ENCODE data around the gene LBP. TPM values are rescaled to one million over a fixed set of nuclear protein-coding genes. Genes with fewer than 3 reads are reported as not detected.

LBP gene
- total and polyA plus RNA-seq, 2 donors (not counting 1 experiment from before 2014, with no cell fraction given): not detected

DNA sequence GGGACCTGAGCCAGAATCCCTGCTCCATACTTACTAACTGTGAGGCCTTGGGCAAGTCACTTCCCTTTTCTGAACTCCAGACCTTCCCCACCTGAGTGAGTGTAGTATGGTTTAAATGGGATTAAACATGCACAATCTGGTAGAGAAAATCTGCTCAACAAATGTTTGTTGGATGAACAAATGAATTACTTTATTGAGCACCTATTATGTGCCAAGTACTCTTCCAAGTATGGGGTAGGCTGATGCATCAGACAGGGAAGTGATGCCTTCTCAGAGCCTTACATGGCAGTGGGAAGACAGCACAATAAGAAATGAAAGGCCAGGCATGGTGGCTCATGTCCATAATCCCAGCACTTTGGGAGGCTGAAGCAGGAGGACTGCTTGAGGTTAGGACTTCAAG lies 15.0 kb upstream of the LBP start:
- Mint-ChIP-seq H3K27me3 (peaks cover 26% of the 10 kb centered on the region), H3K9me3 (ENCODE audit: insufficient read depth) (peaks cover under 1% of the 10 kb centered on the region), H3K4me3 (no peak overlapping the region), H3K27ac (no peak overlapping the region), H3K4me1 (no peaks in the 10 kb centered on the region)
- H3K9me3 ChIP-seq (ENCODE audit: control extremely low read depth in 1 of 3, control insufficient read depth in 2 of 3, insufficient read depth in 1 of 3, low read length in 2 of 3): peaks cover 0 to 9% (median 0%) of the 10 kb centered on the region in 3 donors
- H3K27ac ChIP-seq (ENCODE audit: low read length in 2 of 2): no peak overlapping the region
- no peaks in the 10 kb centered on the region for H3K4me1 ChIP-seq (ENCODE audit: control insufficient read depth in 2 of 2, insufficient read depth in 2 of 2, low read length in 2 of 2)
- intact Hi-C loops (cut with micrococcal nuclease): no loop called here
- no peak for DNase-seq
- ChIA-PET POLR2A (no interaction called here), CTCF (no interaction called here)
- no peak for ATAC-seq (ENCODE audit: low read depth)
- no peaks in the 10 kb centered on the region for H4K20me1 ChIP-seq (ENCODE audit: control insufficient read depth, insufficient read depth, low read length, poor library complexity, severe bottlenecking)
- peaks cover 0 to 11% (median 0%) of the 10 kb centered on the region in 4 experiments for H3K27me3 ChIP-seq (replicated peaks in 1 of 4; ENCODE audit: control extremely low read depth in 1 of 4, control insufficient read depth in 3 of 4, insufficient read depth in 4 of 4, low read length in 3 of 4)
- no peak overlapping the region for H2AFZ ChIP-seq (ENCODE audit: insufficient read depth, low read depth, low read length, poor library complexity, severe bottlenecking)
- H3K9ac ChIP-seq (ENCODE audit: low read length): no peak overlapping the region
- H3K36me3 ChIP-seq (replicated peaks in 1 of 2; ENCODE audit: control extremely low read depth in 1 of 2, control insufficient read depth in 1 of 2, extremely low read depth in 1 of 2, insufficient read depth in 2 of 2, low read length in 1 of 2): no peaks in the 10 kb centered on the region
- H3K4me2 ChIP-seq (replicated peaks; ENCODE audit: low read depth, low read length, poor library complexity, severe bottlenecking): no peak overlapping the region
- no peak overlapping the region for H3K4me3 ChIP-seq (ENCODE audit: control extremely low read depth in 1 of 5, extremely low read depth in 1 of 5, insufficient read depth in 1 of 5, low read depth in 2 of 5, low read length in 4 of 5)
- TF ChIP-seq EZH2 (IDR thresholded peaks at IDR 0.05; ENCODE audit: borderline replicate concordance, insufficient read depth, low read depth, low read length, poor library complexity, severe bottlenecking) (no peak), CTCF (IDR thresholded peaks at IDR 0.05) (no peak)
- H3K79me2 ChIP-seq (ENCODE audit: control insufficient read depth, insufficient read depth, low read length): no peaks in the 10 kb centered on the region

GRCh38 chr20:38331814-38332213 lies 14.5 kb upstream of the LBP start:
- peaks cover 30% of the 10 kb centered on the region for H3K27me3 Mint-ChIP-seq
- WGBS (ENCODE audit: insufficient coverage): 90% methylated on average over 7 of the region's 8 CpGs

More at GRCh38 chr20:38331814-38332213, 14.5 kb upstream of the LBP start:
- H3K4me1 Mint-ChIP-seq: no peaks in the 10 kb centered on the region
- ATAC-seq (ENCODE audit: low read depth) (no peak), DNase-seq (no peak)
- Histone ChIP-seq H3K27ac (ENCODE audit: low read length in 2 of 2) (no peak overlapping the region), H3K36me3 (replicated peaks in 1 of 2; ENCODE audit: control extremely low read depth in 1 of 2, control insufficient read depth in 1 of 2, extremely low read depth in 1 of 2, insufficient read depth in 2 of 2, low read length in 1 of 2) (no peaks in the 10 kb centered on the region), H4K20me1 (ENCODE audit: control insufficient read depth, insufficient read depth, low read length, poor library complexity, severe bottlenecking) (no peaks in the 10 kb centered on the region), H3K4me2 (replicated peaks; ENCODE audit: low read depth, low read length, poor library complexity, severe bottlenecking) (no peak overlapping the region), H3K9ac (ENCODE audit: low read length) (no peak overlapping the region), H3K79me2 (ENCODE audit: control insufficient read depth, insufficient read depth, low read length) (no peaks in the 10 kb centered on the region), H3K27me3 (replicated peaks in 1 of 4; ENCODE audit: control extremely low read depth in 1 of 4, control insufficient read depth in 3 of 4, insufficient read depth in 4 of 4, low read length in 3 of 4) (peaks cover 0 to 11% (median 0%) of the 10 kb centered on the region in 4 experiments), H3K9me3 (ENCODE audit: control extremely low read depth in 1 of 3, control insufficient read depth in 2 of 3, insufficient read depth in 1 of 3, low read length in 2 of 3) (peaks cover 0 to 11% (median 0%) of the 10 kb centered on the region in 3 donors), H3K4me1 (ENCODE audit: control insufficient read depth in 2 of 2, insufficient read depth in 2 of 2, low read length in 2 of 2) (no peaks in the 10 kb centered on the region), H2AFZ (ENCODE audit: insufficient read depth, low read depth, low read length, poor library complexity, severe bottlenecking) (no peak overlapping the region), H3K4me3 (ENCODE audit: control extremely low read depth in 1 of 5, extremely low read depth in 1 of 5, insufficient read depth in 1 of 5, low read depth in 2 of 5, low read length in 4 of 5) (no peak overlapping the region)
- no peak overlapping the region for H3K27ac Mint-ChIP-seq
- intact Hi-C loops (cut with micrococcal nuclease): no loop called here
- TF ChIP-seq CTCF (IDR thresholded peaks at IDR 0.05) (no peak), EZH2 (IDR thresholded peaks at IDR 0.05; ENCODE audit: borderline replicate concordance, insufficient read depth, low read depth, low read length, poor library complexity, severe bottlenecking) (no peak)
- POLR2A ChIA-PET: no interaction called here
- CTCF ChIA-PET: no interaction called here
- no peaks in the 10 kb centered on the region for H3K9me3 Mint-ChIP-seq (ENCODE audit: insufficient read depth)
- H3K4me3 Mint-ChIP-seq: no peak overlapping the region

Data from B cell (primary cell).